ENCODE data around the gene VLDLR.

- no peak for TF ChIP-seq CTCF (IDR thresholded peaks at IDR 0.05)
- TF ChIP-seq POLR2A (IDR thresholded peaks at IDR 0.05; ENCODE audit: low read depth), result no peak
- TF ChIP-seq EP300 (IDR thresholded peaks at IDR 0.05), result no peak
- TF ChIP-seq POLR2AphosphoS5 (IDR thresholded peaks at IDR 0.05), result no peak
Observed at GRCh38 chr9:2674141-2674824, 52.7 kb downstream of the VLDLR start.
